Measurements from ENCODE around the gene PIK3R1. TPM values are rescaled to one million over a fixed set of nuclear protein-coding genes. Genes with fewer than 3 reads are reported as not detected.

The PIK3R1 gene
- polyA plus RNA-seq, 1 donor, result 60.0 TPM

GRCh38 chr5:68332080-68332451 is 116.5 kb downstream of the PIK3R1 start:
- no peak for DNase-seq

GRCh38 chr5:68332556-68332955 is 117.0 kb downstream of the PIK3R1 start:
- DNase-seq, result no peak

- DNase-seq, result no peak
Measured at GRCh38 chr5:68333649-68334552, 118.3 kb downstream of the PIK3R1 start.

GRCh38 chr5:68334553-68334886 is 119.0 kb downstream of the PIK3R1 start:
- DNase-seq, result no peak

GRCh38 chr5:68335075-68335474 is 119.5 kb downstream of the PIK3R1 start:
- no peak for DNase-seq

- no peak for DNase-seq
Measured at GRCh38 chr5:68336200-68336599, 120.6 kb downstream of the PIK3R1 start.

- DNase-seq, result no peak
Measured at GRCh38 chr5:68337235-68337634, 121.7 kb downstream of the PIK3R1 start.

- no peak for DNase-seq
Measured at GRCh38 chr5:68339921-68340321, 124.4 kb downstream of the PIK3R1 start.

GRCh38 chr5:68341006-68341405 is 125.5 kb downstream of the PIK3R1 start:
- no peak for DNase-seq

- no peak for DNase-seq
Measured at GRCh38 chr5:68342693-68343092, 127.1 kb downstream of the PIK3R1 start.

- DNase-seq, result no peak
Measured at GRCh38 chr5:68343421-68343826, 127.9 kb downstream of the PIK3R1 start.

GRCh38 chr5:68344447-68345111 is 129.0 kb downstream of the PIK3R1 start:
- no peak for DNase-seq

GRCh38 chr5:68345171-68345570 is 129.6 kb downstream of the PIK3R1 start:
- no peak for DNase-seq

- DNase-seq, result no peak
Measured at GRCh38 chr5:68345582-68345981, 130.0 kb downstream of the PIK3R1 start.

- DNase-seq, result no peak
Measured at GRCh38 chr5:68347536-68347935, 132.0 kb downstream of the PIK3R1 start.

GRCh38 chr5:68348447-68349222 is 133.1 kb downstream of the PIK3R1 start:
- no peak for DNase-seq

- no peak for DNase-seq
Measured at GRCh38 chr5:68350176-68350575, 134.6 kb downstream of the PIK3R1 start.
